Lung (tissue), 12 donors: ENCODE results near the gene ARL14EPL. TPM values are rescaled to one million over a fixed set of nuclear protein-coding genes. Genes with fewer than 3 reads are reported as not detected.

ENCODE experiments used
- ATAC-seq: fragments of 200-7000 bp; cut with Tn5 transposase; one replicate; pipeline ENCODE4 v1.9.1; 2020; ENCODE audit warnings: moderate number of reproducible peaks; ENCODE audit not compliant: insufficient read depth, low FRiP score
- DNase-seq, 3 donors: peaks; one replicate each; pipeline ENCODE4 v3.0.0-alpha.2; 2013 to 2017
- H3K27ac ChIP-seq, 2 donors: one replicate each; pipeline ENCODE4 v1.5.1; 2013; ENCODE audit warnings: mild to moderate bottlenecking in 2 of 2, moderate library complexity in 2 of 2, control low read depth in 1 of 2, inconsistent platforms in 1 of 2, low read depth in 1 of 2, low read length in 1 of 2
- H3K27me3 ChIP-seq, 3 donors: one replicate each; pipeline ENCODE4 v1.5.1; 2013; ENCODE audit warnings: low read length in 2 of 3; ENCODE audit not compliant: control insufficient read depth in 3 of 3, insufficient read depth in 3 of 3
- H3K36me3 ChIP-seq, 4 donors: one replicate each; pipeline ENCODE4 v1.5.1; 2013; ENCODE audit warnings: low read length in 4 of 4, mild to moderate bottlenecking in 1 of 4, moderate library complexity in 1 of 4; ENCODE audit not compliant: control insufficient read depth in 4 of 4, insufficient read depth in 4 of 4
- H3K4me1 ChIP-seq, 5 donors: one replicate each; pipeline ENCODE4 v1.5.1; 2013; ENCODE audit warnings: low read length in 5 of 5, mild to moderate bottlenecking in 2 of 5, moderate library complexity in 1 of 5; ENCODE audit not compliant: control insufficient read depth in 5 of 5, insufficient read depth in 5 of 5
- H3K4me3 ChIP-seq: one replicate; pipeline ENCODE4 v1.5.1; 2013; ENCODE audit warnings: mild to moderate bottlenecking, control low read depth, moderate library complexity
- H3K9ac ChIP-seq, 2 donors: one replicate each; pipeline ENCODE4 v1.5.1; 2013; ENCODE audit warnings: low read length in 2 of 2, control low read depth in 1 of 2; ENCODE audit not compliant: insufficient read depth in 1 of 2
- H3K9me3 ChIP-seq, 4 donors: one replicate each; pipeline ENCODE4 v1.5.1; 2013; ENCODE audit warnings: low read length in 3 of 4, mild to moderate bottlenecking in 1 of 4, moderate library complexity in 1 of 4; ENCODE audit not compliant: control insufficient read depth in 4 of 4, insufficient read depth in 3 of 4
- CTCF ChIP-seq: IDR thresholded peaks from 2 replicates; pipeline ENCODE4 v1.5.1; 2012; ENCODE audit warnings: mild to moderate bottlenecking; ENCODE audit errors: control extremely low read depth, extremely low read depth
- WGBS, 2 donors: extraction: QIAGEN DNeasy Blood & Tissue Kit; methylation state at CpG; one replicate each; pipeline ENCODE4 v1.1.7; 2013; 5-methylcytosine and 5-hydroxymethylcytosine counted together
- polyA plus RNA-seq, 2 donors: library from polyadenylated mRNA; stranded (reverse); fragments of 200-250 nt; gene quantifications; one replicate each; pipeline ENCODE4 v1.2.1, GENCODE V29; 2013
- total RNA-seq, 2 donors: library from RNA; depleted of rRNA in 1 of 2; stranded (reverse); fragments of >200 nt in 1 of 2; gene quantifications; one replicate each; pipeline ENCODE4 v1.2.1, GENCODE V29; 2014 to 2021
- donor health status: control.
- donor health status: control.
- donor health status: Bipolar disorder and iron deficiency.
- donor health status: healthy.
- donor health status: DM: yes; HTN: yes; CAD: no.

Gene ARL14EPL
- total and polyA plus RNA-seq, 4 donors: 0.10 TPM; not detected in 3

GRCh38 chr5:116013207-116013785, 19.0 kb upstream of the ARL14EPL start:
- Histone ChIP-seq H3K4me3 (no peak overlapping the region), H3K27ac (no peak overlapping the region), H3K27me3 (no peaks in the 10 kb centered on the region), H3K9me3 (no peaks in the 10 kb centered on the region), H3K4me1 (no peaks in the 10 kb centered on the region), H3K9ac (no peak overlapping the region), H3K36me3 (no peaks in the 10 kb centered on the region)
- ATAC-seq: no peak
- DNase-seq: no peak
- WGBS, 2 donors: 62 to 75% methylated on average over 6 of the region's 6 CpGs
- no peak for TF ChIP-seq CTCF

GRCh38 chr5:116013936-116014335, 18.3 kb upstream of the ARL14EPL start:
- Histone ChIP-seq H3K27me3 (no peaks in the 10 kb centered on the region), H3K27ac (no peak overlapping the region), H3K4me1 (no peaks in the 10 kb centered on the region), H3K9me3 (no peaks in the 10 kb centered on the region), H3K9ac (no peak overlapping the region), H3K4me3 (no peak overlapping the region), H3K36me3 (no peaks in the 10 kb centered on the region)
- DNase-seq: no peak
- ATAC-seq: no peak
- no peak for TF ChIP-seq CTCF

GRCh38 chr5:116023619-116024018, 8.7 kb upstream of the ARL14EPL start:
- H3K4me1 ChIP-seq: no peaks in the 10 kb centered on the region
- ATAC-seq: no peak
- no peak for DNase-seq
- TF ChIP-seq CTCF: no peak
- no peak overlapping the region for H3K27ac ChIP-seq
- no peak overlapping the region for H3K9ac ChIP-seq
- H3K36me3 ChIP-seq: no peaks in the 10 kb centered on the region
- no peaks in the 10 kb centered on the region for H3K27me3 ChIP-seq
- H3K4me3 ChIP-seq: no peak overlapping the region
- peaks cover 0 to 1% (median 0%) of the 10 kb centered on the region in 4 donors for H3K9me3 ChIP-seq

- DNase-seq (no peak), ATAC-seq (no peak)
- Histone ChIP-seq H3K9ac (no peak overlapping the region), H3K27ac (no peak overlapping the region), H3K27me3 (no peaks in the 10 kb centered on the region), H3K4me3 (no peak overlapping the region), H3K36me3 (no peaks in the 10 kb centered on the region), H3K4me1 (no peaks in the 10 kb centered on the region), H3K9me3 (peaks cover 0 to 2% (median 0%) of the 10 kb centered on the region in 4 donors)
- WGBS, 2 donors: 84 to 96% methylated on average over 1 of the region's 1 CpG
- TF ChIP-seq CTCF: no peak
Measured at GRCh38 chr5:116025866-116026265, 6.4 kb upstream of the ARL14EPL start.
